Measurements from ENCODE around the gene SLC38A9.

- TF ChIP-seq POLR2A (IDR thresholded peaks at IDR 0.05) (no peak), CTCF (IDR thresholded peaks at IDR 0.05) (no peak)
Measured at GRCh38 chr5:55672477-55672911, 39.6 kb downstream of the SLC38A9 start.

Measured in lower leg skin (tissue), 3 donors.